GM19455 (cell line): Measurements from ENCODE around the gene KRT32.

Experiments used
- ATAC-seq: cut with Tn5 transposase; IDR thresholded peaks from one replicate; pipeline ENCODE4 v1.9.1; 2021; ENCODE audit not compliant: unreplicated experiment

KRT32 gene

GRCh38 chr17:41464682-41465081 is 2.5 kb downstream of the KRT32 start:
- ATAC-seq: no peak

GRCh38 chr17:41464173-41464572 is 3.0 kb downstream of the KRT32 start:
- ATAC-seq: no peak

DNA sequence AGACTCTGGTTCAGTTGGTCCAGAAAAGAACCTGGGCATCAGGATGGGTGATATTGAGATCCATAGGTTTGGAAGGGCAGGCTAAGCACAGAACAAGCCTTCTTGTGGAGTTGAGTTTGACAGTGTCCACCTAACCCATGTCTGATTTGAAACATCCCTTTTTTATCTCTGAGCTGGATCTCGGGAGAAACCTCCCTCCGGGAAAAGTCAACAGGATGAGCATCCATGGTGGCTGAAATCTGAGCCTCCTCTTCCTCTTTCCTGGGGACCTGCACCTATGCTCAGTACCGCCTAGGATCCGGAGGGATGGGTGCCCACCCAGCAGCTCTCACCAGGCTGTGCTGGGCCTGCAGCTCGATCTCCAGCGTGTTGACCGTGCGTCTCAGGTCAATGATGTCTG is 3.4 kb downstream of the KRT32 start:
- ATAC-seq: no peak

- no peak for ATAC-seq
Observed at GRCh38 chr17:41462705-41463104, 4.5 kb downstream of the KRT32 start.

GRCh38 chr17:41457676-41458075 is 9.5 kb downstream of the KRT32 start:
- no peak for ATAC-seq

- ATAC-seq: no peak
Observed at GRCh38 chr17:41456204-41456603, 11.0 kb downstream of the KRT32 start.

- no peak for ATAC-seq
Observed at GRCh38 chr17:41455236-41455635, 11.9 kb downstream of the KRT32 start.

DNA sequence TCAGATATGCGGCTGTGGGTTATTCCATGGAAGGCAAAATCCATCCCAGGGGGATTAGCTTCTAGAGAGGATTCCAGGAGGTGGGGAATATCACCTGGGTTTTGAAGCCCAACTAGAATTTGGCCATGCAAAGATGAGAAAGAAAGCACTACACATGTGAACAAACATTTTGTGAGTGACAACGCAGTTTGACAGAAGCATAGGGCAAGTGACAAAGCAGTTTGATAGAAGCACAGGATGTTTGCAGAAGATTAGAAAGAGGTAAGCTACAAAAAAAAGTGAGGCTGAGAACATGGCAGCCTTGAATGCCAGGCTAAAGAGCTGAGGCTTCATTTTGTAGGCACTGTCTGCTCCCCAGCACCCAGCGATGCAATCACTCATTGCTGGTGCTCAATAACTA is 14.1 kb downstream of the KRT32 start:
- ATAC-seq: no peak

- ATAC-seq: no peak
Observed at GRCh38 chr17:41452281-41452680, 14.9 kb downstream of the KRT32 start.

DNA sequence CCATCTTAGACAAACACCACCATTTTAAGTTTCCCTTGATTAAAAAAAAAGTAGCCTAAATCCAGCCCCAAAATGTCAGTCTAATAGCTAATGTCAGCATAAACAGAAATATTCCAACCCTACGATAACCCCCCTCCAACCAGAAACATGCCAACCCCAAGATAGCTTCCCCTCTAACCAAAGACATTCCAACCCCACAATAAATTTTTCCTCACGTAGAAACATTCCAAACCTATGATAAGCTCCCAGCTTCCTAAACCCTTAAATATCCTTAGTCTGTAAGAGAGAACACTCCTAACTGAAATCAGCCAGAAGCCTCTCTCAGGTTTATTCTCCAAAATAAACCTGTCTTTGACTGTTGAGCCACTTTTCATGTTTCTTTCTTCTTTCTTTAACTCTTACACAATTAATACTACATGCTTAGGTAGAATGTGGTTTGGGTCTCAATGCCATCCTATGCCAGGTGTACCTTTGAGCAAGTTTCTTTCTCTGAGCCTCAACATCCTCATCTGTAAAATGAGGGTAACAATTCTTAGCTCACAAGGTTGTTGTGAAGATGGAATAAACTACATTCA is 15.9 kb downstream of the KRT32 start:
- no peak for ATAC-seq

DNA sequence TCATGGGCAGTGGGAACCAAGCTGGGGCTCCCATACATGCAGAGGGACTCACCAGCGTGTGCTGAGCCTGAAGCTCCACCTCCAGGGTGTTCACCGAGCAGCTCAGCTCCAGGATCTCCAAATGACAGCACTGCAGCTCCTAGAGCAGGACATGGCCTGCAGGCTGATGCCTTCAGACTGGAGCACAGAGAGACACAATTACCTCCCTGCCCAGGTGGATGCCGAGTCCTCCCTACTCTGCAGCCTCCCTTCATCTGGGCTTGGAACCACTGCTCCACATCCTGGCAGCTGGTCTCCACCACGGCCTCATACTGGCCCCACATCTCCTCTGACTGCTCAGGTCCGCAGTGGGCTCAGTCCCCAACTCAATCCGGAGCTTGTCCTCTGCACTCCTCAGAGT is 18.2 kb downstream of the KRT32 start:
- ATAC-seq: no peak

DNA sequence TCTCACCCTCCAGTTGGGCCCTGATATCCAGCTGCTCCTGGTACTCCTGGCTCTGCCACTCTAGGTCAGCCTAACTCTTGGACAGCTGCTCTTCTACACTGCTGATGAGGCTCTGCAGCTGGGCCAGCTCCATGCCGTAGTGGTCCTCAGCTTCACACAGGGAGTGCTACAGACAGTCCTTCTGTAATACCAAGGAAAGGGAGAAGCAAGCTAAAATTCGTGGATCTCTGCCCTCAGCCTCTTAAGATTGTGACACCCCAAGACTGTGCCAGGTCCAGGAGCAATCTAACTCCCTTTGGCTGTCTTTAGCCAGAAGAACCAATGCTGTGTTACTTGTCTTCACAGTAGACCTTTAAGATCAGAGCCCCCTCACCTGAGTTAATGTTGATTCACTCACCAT is 18.7 kb downstream of the KRT32 start:
- no peak for ATAC-seq

GRCh38 chr17:41446806-41447205 is 20.4 kb downstream of the KRT32 start:
- ATAC-seq: no peak

DNA sequence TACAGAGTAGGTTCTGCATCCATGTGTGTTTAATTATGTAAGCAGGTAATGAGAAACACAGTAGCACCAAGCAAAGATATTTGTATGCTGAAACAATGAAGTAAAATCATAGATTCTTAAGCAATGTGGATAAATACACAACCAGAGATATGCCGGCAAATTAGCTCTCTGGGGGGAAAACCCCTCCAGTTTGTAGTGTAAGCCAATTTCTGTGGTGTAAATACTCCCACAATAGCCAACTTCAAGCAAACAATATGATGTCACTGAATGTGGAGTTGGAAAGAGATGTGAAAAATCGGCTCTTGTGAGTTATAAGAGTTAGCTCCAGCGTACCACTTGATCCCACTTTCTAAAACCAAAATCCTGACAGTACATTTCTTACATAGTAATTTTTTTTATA is 22.5 kb downstream of the KRT32 start:
- no peak for ATAC-seq

DNA sequence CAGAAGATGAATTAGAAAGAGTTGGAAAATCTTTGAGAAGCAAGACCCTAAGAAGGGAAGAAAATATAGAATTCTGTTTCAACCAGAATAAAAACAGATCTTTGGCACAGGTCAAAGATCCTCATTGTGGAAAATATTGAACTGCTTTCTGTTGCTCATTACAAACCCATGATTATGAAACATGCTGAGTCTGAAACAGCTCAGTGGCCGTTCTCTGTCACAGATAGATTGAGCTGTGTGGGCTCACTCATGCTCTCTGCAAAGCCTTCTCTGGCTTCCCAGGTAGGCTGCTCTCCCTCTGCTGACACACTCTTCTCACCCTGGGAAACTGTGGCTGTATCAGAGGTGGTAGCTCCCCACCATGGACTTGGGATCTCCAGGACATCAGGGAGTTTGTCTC is 23.0 kb downstream of the KRT32 start:
- no peak for ATAC-seq

DNA sequence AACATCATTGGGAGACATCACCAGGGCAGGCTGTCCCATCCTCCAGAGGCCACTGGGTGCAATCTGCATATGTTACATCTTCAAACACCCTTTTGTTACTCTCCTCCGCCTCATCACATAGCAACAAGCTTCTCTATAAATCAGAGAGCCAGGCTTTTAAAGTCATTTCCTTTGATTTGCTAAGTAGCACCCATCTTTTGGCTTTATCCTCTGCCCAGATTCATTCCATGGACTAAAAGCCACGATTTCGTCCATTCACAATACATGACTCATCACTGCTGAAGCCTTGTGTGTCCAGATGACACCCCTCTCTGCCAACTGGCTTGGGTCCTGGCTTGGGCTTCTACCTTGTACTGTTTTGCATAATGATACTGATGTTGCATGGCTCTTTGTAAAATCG is 24.4 kb downstream of the KRT32 start:
- no peak for ATAC-seq

DNA sequence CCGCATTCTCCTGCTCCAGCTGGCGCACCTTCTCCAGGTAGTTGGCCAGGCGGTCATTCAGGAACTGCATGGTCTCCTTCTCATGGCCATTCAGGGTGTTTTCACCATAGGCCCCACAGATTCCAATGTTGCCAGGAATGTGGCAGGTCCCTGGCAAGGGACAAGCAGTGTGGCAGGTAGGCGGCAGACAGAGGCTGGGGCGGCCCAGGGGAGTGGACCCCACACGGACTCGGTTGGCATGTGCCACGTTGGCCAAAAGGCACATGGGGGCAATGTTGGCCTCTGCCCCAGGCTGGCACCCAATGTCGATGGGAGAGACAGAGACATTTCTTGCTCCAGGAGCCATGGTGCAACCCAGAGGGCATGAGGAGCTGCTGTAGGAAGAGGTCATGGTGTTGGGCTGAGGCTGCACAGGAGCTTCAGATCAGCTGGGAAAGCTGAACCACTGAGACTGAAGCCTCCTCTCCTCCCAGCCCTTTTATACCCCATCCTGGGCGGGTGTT is 26.6 kb downstream of the KRT32 start, which contains the start of gene KRT38:
Gene KRT38, minus strand, starts transcription at position 453 of the 503 bp plus-strand sequence. Its CDS starts 62 bp downstream, at position 391.
- ATAC-seq: no peak

- no peak for ATAC-seq
Observed at GRCh38 chr17:41439375-41439774, 27.8 kb downstream of the KRT32 start.

DNA sequence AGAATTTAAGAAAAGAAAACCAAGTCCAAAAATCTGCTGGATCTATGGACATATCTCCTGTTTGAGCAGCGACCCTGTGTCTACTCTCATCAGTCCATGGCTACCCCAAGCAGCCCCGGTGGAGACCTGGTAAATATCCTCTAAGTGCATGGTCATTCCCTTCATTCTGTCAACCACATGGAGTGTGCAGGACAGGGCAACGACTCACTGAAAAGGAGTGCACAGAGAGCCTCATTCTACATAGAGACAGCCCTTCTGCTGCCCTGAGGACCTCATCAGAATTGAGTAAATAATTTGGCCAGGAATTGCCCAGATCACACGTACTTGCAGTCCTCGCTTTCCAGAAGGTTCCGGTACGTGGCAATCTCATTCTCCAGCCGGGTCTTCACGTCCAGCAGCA is 29.4 kb downstream of the KRT32 start:
- ATAC-seq: no peak

DNA sequence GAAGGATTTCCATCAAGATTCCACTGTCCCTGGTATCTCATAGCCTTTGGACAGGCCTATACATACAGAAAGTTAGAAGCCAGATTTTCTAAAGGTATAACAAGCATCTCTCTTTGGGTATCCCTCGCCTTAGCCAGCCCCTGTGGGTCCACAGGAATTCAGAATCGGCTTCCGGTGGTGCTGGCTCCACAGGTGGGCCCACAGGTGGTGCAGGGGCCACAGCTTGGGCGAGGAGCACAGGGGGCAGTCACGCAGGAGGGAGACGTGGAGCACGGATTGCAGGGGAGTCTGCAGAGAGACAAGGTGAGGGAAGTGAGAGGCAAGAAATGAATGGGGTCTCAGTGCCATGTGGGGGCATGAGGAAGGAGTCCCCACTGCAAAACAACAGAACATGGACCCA is 29.9 kb downstream of the KRT32 start:
- no peak for ATAC-seq

GRCh38 chr17:41434415-41434814 is 32.8 kb downstream of the KRT32 start:
- ATAC-seq: no peak

- ATAC-seq: no peak
Observed at GRCh38 chr17:41434005-41434404, 33.2 kb downstream of the KRT32 start.

DNA sequence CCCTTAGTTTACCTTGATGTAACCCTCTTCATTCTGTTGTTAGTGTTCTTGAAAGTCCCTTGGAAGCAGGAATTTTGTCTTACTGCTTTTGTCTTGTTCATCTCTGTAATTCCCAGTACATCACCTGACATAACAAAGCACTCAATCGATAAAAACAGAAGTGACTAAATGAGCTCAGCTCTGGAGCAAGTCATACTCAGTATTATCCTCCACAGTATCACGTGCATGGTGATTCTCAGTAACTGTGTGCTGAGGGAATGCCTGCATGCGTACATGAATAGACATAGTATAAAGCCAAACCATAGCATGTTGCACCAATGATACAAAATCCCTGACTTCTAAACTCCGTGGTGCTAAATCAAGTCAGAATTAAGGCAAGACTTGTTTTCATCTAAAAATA is 33.6 kb downstream of the KRT32 start:
- ATAC-seq: no peak
